Smooth muscle cell of the brain vasculature (primary cell): Measurements from ENCODE around the gene F9.

Experiments
- DNase-seq: peaks from one replicate; pipeline ENCODE4 v3.0.0-alpha.2; 2012; ENCODE audit warnings: low read depth, low spot score

Gene F9

DNA sequence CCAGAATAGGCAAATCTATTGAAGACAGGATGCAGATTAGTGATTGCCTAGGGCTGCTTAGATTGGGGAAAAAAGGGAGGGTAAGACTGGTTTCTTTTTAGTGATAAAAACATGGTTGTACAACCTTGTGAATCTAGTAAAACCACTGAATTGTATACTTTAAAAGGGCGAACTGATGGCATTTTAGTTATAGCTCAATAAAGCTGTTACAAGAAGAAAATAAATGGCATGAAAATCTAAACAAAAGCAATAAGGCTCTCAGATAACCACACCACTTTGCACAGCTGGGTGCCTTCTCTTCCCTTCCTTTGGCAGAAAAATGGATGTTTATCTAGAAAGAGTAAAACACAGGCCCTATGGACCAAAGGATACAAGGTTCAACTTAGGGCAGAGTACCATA is 69.6 kb downstream of the F9 start:
- no peak for DNase-seq
